Central memory CD8-positive, alpha-beta T cell (primary cell): ENCODE data around the gene RILPL2.
"Not testable (repeated sequence)": the region's sequence is repeated elsewhere in the genome, so short reads cannot be mapped to it uniquely, and the experiment has no call there.

Source experiments
- ATAC-seq: fragments of 150-1000 bp; cut with Tn5 transposase; replicated peaks from 2 replicates; pipeline ENCODE4 v1.10.0; 2022; ENCODE audit warnings: mild to moderate bottlenecking, moderate FRiP score, moderate number of reproducible peaks; ENCODE audit not compliant: poor library complexity, severe bottlenecking; ENCODE audit errors: extremely low read depth
- DNase-seq, 2 donors: peaks; one replicate each; pipeline ENCODE4 v3.0.0; 2021; ENCODE audit warnings: low spot score in 2 of 2
- H3K27ac Mint-ChIP-seq: one replicate; pipeline ENCODE4 v1.8.0; 2022; ENCODE audit warnings: low read depth, mild to moderate bottlenecking, moderate library complexity, mixed read lengths
- H3K27me3 Mint-ChIP-seq: one replicate; pipeline ENCODE4 v1.8.0; 2022; ENCODE audit warnings: mixed read lengths
- H3K36me3 Mint-ChIP-seq: one replicate; pipeline ENCODE4 v1.8.0; 2022; ENCODE audit warnings: mild to moderate bottlenecking, moderate library complexity, mixed read lengths; ENCODE audit not compliant: insufficient read depth
- H3K4me1 Mint-ChIP-seq: one replicate; pipeline ENCODE4 v1.8.0; 2022; ENCODE audit warnings: mixed read lengths
- H3K4me3 Mint-ChIP-seq: one replicate; pipeline ENCODE4 v1.8.0; 2022; ENCODE audit warnings: mild to moderate bottlenecking, moderate library complexity, mixed read lengths
- H3K9me3 Mint-ChIP-seq: one replicate; pipeline ENCODE4 v1.8.0; 2022; ENCODE audit warnings: mixed read lengths

The RILPL2 gene

DNA sequence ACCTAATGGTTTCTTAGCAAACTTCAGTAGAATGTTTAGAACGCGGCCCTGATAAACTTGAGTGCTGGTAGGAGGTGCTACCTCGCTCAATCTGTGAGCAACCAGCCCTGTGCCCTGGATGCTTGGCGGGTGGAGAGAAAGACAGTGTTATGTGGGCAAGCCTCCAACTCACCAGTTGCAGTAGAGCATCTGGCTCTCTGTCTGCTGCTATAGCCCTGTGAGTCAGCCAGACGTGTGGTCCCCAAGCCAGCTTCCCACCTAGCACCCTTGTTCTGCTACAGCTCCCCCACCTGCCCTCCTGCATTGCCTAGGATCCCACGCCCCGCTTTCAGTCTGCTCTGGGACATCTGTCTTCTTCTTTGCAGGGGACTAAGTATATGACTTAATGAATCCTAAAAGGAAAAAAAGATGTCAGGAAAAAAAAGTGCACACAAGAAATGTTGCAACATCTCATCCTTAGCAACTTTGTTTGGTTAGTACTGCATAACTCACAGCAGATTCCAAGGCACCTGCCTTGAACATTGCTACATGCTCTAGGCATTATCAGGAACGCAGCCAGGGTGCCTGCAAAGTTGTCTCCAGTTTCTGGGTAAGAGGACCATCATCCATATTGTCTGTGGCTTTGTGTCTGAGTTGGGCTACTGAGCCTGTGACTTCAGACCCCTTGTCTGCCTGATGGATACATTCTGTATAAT lies 35.0 kb upstream of the RILPL2 start:
- Mint-ChIP-seq H3K27me3 (no peaks in the 10 kb centered on the region), H3K36me3 (peaks cover 8% of the 10 kb centered on the region), H3K9me3 (no peaks in the 10 kb centered on the region), H3K27ac (no peak overlapping the region), H3K4me1 (peaks cover 11% of the 10 kb centered on the region), H3K4me3 (no peak overlapping the region)
- DNase-seq (no peak), ATAC-seq (no peak)

DNA sequence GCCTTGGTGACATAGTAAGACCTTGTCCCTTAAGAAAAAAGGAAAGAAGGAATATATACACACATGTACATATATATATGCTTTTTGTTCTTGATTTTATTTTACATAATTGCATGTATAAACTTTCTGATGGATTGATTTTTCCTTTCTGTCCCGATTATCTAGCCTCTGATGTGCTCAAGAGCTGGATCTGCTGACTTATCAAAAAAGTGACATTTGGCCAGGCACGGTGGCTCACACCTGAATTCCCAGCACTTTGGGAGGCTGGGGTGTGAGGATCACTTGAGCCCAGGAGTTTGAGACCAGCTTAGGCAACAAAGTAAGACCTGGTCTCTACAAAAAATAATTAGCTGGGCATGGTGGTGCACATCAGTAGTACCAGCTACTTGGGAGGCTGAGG lies 33.5 kb upstream of the RILPL2 start:
- H3K27me3 Mint-ChIP-seq = no peaks in the 10 kb centered on the region
- no peak overlapping the region for H3K27ac Mint-ChIP-seq
- peaks cover 22% of the 10 kb centered on the region for H3K36me3 Mint-ChIP-seq

DNA sequence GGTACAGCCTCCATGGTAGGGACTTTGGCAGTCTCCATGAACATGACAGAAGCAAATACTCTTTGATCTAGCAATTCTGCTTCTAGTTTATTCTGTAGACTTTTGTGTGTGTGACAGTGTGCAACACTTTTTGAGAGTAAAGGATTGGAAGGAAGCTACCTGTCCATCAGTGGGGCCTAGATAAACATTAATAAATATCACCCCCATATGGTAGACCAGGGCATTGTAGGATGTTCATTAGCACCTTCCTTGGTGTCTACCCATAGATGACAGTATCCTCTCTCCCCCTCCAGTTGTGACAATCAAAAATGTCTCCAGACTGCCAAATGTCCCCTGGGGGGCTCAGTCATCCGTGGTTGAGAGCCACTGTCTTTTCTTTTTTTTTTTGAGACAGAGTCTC lies 32.3 kb upstream of the RILPL2 start:
- Mint-ChIP-seq H3K4me1 (peaks cover 16% of the 10 kb centered on the region), H3K27ac (no peak overlapping the region), H3K4me3 (no peak overlapping the region), H3K27me3 (no peaks in the 10 kb centered on the region), H3K36me3 (peaks cover 28% of the 10 kb centered on the region), H3K9me3 (no peaks in the 10 kb centered on the region)
- peak; percentile 76 for ATAC-seq
- DNase-seq = no peak

More for the DNA sequence above, 33.5 kb upstream of the RILPL2 start:
- ATAC-seq (no peak), DNase-seq (no peak)
- H3K4me1 Mint-ChIP-seq = peaks cover 16% of the 10 kb centered on the region
- H3K4me3 Mint-ChIP-seq = no peak overlapping the region
- H3K9me3 Mint-ChIP-seq = no peaks in the 10 kb centered on the region

DNA sequence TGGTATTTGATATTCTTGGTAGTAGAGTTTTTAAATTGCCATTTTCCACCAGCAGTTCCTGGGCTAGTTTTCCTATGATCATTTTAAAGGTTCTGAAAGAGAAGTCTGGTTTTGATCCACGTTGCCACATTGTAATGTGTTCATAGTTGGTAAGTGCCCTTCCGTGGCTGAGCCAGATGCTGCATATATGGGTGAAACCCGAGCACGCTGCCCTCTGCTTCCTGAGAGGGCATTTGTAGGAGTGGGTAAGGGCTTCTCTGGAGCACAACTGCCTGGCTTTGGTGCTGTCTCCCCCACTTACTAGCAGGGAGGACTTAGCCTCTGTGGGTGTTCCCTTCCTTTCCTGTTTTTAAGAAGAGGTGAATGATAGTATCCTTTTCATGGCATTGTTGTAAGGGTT lies 28.6 kb upstream of the RILPL2 start:
- no peak for DNase-seq
- Mint-ChIP-seq H3K36me3 (peaks cover 26% of the 10 kb centered on the region), H3K4me1 (peaks cover 34% of the 10 kb centered on the region), H3K4me3 (no peak overlapping the region), H3K9me3 (no peaks in the 10 kb centered on the region), H3K27ac (no peak overlapping the region), H3K27me3 (no peaks in the 10 kb centered on the region)
- ATAC-seq = no peak

DNA sequence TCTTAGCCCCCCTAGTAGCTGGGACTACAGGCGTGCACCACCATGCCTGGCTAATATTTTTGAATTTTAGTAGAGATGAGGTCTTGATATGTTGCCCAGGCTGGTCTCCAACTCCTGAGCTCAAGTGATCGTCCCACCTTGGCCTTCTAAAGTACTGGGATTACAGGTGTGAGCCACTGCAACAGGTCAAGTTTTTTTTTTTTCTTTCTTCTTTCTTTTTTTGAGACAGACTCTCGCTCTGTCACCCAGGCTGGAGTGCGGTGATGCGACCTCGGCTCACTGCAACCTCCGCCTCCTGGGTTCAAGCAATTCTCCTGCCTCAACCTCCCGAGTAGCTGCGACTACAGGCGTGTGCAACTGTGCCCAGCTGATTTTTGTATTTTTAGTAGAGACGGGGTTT lies 26.7 kb upstream of the RILPL2 start:
- H3K27me3 Mint-ChIP-seq, ATAC-seq, DNase-seq, H3K9me3 Mint-ChIP-seq, H3K27ac Mint-ChIP-seq, H3K4me3 Mint-ChIP-seq: not testable (repeated sequence)
- Mint-ChIP-seq H3K36me3 (peaks cover 39% of the 10 kb centered on the region), H3K4me1 (peaks cover 43% of the 10 kb centered on the region)

DNA sequence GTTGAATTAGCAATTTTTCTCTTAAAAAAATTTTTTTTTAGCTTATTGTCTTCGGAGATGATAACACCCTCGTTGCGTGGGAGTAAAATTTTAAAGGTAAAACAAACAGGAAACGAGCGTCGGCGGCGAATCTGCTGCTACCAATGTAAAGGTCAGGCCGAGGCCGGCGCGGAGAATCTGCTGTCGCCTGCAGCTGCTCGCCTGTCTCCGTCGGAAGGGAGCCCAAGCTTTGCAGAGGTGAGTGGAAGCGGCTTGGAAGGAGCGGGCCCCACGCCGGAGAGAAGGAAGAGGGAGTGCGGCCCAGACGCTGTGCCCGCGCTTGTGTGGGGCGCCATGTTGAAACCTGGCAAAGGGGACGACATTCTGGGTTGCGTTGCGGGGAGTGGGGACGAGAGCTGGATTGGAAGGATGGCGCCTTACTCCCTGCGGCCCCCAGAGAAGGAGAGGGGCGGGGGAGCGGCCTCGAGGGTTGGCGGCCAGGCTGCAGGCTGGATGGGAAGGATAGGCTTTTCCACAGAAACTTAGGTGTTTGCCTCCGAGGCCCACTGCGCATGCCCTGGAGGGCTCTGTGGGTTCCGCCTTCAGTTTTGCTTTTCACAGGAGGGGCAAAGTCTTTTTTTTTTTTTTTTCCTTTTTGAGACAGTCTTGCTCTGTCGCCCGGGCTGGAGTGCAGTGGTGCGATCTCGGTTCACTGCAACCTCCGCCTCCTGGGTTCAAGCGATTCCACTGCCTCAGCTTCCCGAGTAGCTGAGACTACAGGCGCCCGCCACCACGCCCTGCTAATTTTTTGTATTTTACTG lies 21.7 kb upstream of the RILPL2 start, which contains the start of gene SNRNP35:
TSS of gene SNRNP35 (plus strand) at position 160 of the 800 bp plus-strand sequence. CDS start 7,402 bp downstream, outside the sequence.
- peak within 1 kb of the TSS; percentile 100 for H3K27ac Mint-ChIP-seq
- peak; percentile 79 to 82 for DNase-seq
- H3K36me3 Mint-ChIP-seq = peaks cover 22% of the 10 kb centered on the region
- no peaks in the 10 kb centered on the region for H3K27me3 Mint-ChIP-seq
- H3K4me3 Mint-ChIP-seq = peak within 1 kb of the TSS; percentile 98
- H3K9me3 Mint-ChIP-seq = no peaks in the 10 kb centered on the region
- peaks cover 27% of the 10 kb centered on the region for H3K4me1 Mint-ChIP-seq
- ATAC-seq = peak; percentile 81

DNA sequence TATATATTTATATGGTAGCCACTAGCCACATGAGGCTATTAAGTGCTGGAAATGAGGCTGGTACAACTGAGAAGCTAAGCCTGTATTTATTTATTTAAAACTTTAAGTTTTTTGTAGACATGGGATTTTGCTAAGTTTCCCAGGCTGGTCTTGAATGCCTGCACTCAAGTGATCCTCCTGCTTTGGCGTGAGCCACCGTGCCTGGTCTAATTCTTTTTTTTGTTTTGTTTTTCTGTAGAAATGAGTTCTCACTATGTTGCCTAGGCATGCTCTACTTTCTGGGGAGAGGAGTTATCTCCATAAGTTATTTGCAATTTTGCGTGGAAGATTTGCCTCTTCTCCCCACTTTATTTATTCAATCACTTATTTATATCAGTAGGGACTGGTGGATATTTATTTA lies 16.7 kb upstream of the RILPL2 start:
- no peak overlapping the region for H3K4me3 Mint-ChIP-seq
- H3K27ac Mint-ChIP-seq = no peak overlapping the region
- DNase-seq = no peak
- H3K9me3 Mint-ChIP-seq = no peaks in the 10 kb centered on the region
- peaks cover 13% of the 10 kb centered on the region for H3K4me1 Mint-ChIP-seq
- H3K27me3 Mint-ChIP-seq = no peaks in the 10 kb centered on the region
- no peak for ATAC-seq
- H3K36me3 Mint-ChIP-seq = peaks cover 10% of the 10 kb centered on the region

DNA sequence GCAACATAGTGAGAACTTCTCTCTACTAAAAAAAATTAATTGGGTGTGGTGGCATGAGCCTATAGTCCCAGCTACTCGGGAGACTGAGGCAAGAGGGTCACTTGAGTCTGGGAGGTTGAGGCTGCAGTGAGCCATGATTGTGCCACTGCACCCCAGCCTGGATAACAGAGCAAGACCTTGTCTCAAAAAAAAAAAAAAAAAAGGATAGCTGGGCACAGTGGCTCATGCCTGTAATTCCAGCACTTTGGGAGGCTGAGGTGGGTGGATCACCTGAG lies 15.7 kb upstream of the RILPL2 start:
- not testable (repeated sequence) for H3K27me3 Mint-ChIP-seq, H3K36me3 Mint-ChIP-seq, H3K9me3 Mint-ChIP-seq, H3K27ac Mint-ChIP-seq, DNase-seq, H3K4me3 Mint-ChIP-seq, ATAC-seq
- peaks cover 14% of the 10 kb centered on the region for H3K4me1 Mint-ChIP-seq

DNA sequence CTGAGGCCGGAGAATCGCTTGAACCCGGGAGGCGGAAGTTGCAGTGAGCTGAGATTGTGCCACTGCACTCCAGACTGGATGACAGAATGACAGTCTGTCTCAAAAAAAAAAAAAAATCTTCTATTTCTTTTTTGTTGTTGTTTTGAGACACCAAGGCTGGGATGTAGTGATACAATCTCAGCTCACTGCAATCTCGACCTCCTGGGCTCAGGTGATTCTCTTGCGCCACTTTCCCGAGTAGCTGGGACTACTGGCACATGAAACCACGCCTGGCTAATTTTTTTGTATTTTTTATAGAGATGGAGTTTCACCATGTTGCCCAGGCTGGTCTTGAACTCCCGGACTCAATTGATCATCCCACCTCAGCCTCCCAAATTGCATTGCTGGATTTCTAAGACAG lies 14.2 kb upstream of the RILPL2 start:
- Mint-ChIP-seq H3K27me3 (no peaks in the 10 kb centered on the region), H3K27ac (peak overlapping the region; percentile 25), H3K9me3 (no peaks in the 10 kb centered on the region), H3K4me3 (no peak overlapping the region), H3K4me1 (peaks cover 14% of the 10 kb centered on the region), H3K36me3 (peaks cover 5% of the 10 kb centered on the region)
- DNase-seq = no peak
- no peak for ATAC-seq

DNA sequence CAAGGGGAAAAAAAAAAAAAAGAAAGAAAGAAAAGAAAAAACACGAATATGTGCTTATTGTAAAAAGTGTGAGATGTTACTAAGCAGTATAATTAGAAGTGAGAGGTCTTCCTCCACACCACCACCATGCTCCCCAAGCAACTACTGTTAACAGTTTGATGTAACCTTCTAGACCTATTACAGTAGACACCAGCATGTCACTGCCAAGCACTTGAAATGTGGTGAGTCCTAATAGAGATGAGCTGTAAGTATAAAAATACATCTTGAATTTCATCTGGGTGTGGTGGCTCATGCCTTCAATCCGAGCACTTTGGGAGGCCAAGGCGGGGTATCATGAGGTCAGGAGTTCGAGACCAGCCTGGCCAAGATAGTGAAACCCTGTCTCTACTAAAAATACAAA lies 13.4 kb upstream of the RILPL2 start:
- H3K27ac Mint-ChIP-seq = no peak overlapping the region
- peaks cover 14% of the 10 kb centered on the region for H3K4me1 Mint-ChIP-seq
- no peaks in the 10 kb centered on the region for H3K27me3 Mint-ChIP-seq
- DNase-seq (no peak), ATAC-seq (no peak)
- H3K9me3 Mint-ChIP-seq = no peaks in the 10 kb centered on the region
- peak overlapping the region; percentile 42 for H3K4me3 Mint-ChIP-seq
- peaks cover 5% of the 10 kb centered on the region for H3K36me3 Mint-ChIP-seq

DNA sequence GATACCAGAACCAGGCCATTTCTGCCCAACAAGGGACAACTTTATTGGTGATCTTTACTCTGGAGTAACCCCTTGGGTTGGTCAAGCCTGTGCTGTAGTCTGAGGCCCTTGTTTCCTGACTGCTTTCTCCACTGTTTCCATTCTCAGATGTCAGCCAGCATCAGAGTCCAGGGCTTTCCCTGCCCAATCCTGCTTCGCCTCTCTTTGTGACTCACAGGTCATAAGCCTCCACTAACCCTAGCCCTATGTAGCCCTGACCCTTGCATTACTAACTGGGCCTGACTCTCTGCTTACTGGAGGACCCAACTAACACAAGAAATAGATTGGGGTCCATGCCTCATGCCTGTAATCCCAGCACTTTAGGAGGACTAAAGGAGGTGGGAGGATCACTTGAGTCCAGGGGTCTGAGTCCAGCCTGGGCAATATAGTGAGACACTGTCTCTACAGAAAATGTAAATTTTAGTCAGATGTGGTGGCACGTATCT lies 12.8 kb upstream of the RILPL2 start:
- H3K36me3 Mint-ChIP-seq = peaks cover 5% of the 10 kb centered on the region
- H3K9me3 Mint-ChIP-seq = no peaks in the 10 kb centered on the region
- DNase-seq = no peak
- peaks cover 14% of the 10 kb centered on the region for H3K4me1 Mint-ChIP-seq
- no peak for ATAC-seq
- no peaks in the 10 kb centered on the region for H3K27me3 Mint-ChIP-seq
- peak overlapping the region; percentile 42 for H3K4me3 Mint-ChIP-seq
- no peak overlapping the region for H3K27ac Mint-ChIP-seq

DNA sequence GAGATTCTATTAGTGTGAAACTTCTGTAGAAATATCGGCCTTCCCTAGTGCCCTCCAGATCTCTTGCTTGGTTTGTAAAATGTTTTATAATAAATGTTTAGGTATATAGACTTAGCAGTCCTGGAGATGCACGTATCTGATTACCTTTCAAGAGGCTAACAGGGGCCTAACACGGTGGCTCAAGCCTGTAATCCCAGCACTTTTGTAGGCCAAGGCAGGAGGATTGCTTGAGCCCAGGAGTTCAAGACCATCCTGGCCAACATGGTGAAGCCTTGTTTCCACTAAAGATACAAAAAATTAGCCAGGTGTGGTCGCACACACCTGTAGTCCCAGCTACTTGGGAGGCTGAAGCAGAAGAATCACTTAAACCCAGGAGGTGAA lies 9.8 kb upstream of the RILPL2 start:
- peaks cover 14% of the 10 kb centered on the region for H3K4me1 Mint-ChIP-seq
- no peaks in the 10 kb centered on the region for H3K9me3 Mint-ChIP-seq
- no peak overlapping the region for H3K4me3 Mint-ChIP-seq
- DNase-seq = no peak
- no peak overlapping the region for H3K27ac Mint-ChIP-seq
- peaks cover 5% of the 10 kb centered on the region for H3K36me3 Mint-ChIP-seq
- ATAC-seq = no peak
- H3K27me3 Mint-ChIP-seq = no peaks in the 10 kb centered on the region
